ENCODE measurements around the gene WWOX.
"Not testable (repeated sequence)": the region's sequence is repeated elsewhere in the genome, so short reads cannot be mapped to it uniquely, and the experiment has no call there.

Gene WWOX

DNA sequence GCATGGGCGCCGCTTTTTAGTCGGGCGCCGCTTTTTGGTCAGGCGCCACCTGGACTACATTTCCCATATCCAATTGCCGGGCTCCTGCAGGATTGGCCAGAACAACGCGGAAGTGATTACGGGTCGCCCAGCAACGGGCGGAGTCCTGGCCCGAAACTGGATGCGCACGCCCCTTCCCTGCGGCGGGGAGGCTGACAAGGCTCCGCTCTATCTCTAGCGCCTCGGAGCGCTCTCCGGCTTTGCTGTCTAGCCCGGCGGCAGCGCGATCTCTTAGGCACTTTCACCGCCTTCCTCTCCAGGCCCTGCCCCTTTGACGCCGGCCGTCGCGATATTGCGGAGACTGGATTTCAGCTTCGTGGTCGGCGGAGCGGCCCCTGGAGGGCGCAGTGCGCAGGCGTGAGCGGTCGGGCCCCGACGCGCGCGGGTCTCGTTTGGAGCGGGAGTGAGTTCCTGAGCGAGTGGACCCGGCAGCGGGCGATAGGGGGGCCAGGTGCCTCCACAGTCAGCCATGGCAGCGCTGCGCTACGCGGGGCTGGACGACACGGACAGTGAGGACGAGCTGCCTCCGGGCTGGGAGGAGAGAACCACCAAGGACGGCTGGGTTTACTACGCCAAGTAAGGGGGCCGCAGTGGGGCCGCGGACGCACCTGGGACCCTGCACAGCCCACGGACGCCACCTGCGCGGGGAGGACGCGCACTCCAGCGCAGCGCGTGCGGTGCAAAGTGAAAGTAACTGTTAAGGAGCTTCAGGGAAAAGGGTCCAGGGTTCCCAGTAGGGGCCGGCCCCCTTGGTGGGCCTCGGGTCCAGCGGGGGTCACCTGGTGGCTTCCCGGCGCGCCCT, at the start of gene WWOX:
Gene WWOX, plus strand, starts transcription at position 384 of the 841 bp plus-strand sequence.
- DNase-seq, result peak; percentile 97

DNA sequence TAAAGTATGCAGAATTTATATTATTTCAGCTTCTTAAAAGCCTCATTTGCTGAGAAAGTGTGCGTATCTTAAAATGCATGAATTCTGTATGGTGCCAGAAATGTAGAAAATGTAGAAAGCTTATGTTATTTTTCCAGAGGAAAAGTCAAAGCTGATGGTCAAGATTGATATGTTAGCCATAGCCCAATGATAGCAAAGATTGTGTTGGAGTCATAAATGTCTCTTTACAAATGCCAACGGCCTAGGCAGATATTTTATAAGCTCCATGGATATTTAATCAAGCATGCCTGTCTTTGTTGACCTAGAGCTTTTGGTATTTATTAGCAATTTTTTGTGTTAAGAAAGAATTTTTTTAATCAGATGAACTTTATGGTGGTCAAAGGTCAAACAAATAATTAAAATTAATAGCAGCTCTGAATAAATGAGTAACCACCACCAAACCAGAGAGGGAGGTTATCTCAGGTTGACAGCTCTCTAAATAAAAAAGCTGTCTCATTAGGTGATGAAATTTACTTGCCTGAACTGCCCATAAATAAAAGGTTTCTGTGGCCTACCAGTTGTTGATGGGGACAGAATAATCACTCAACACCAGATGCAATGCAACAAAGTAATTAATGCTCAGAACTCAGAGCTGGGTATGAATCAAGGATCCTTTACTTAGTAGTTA, 48.6 kb upstream of the WWOX start:
- no peak for DNase-seq

DNA sequence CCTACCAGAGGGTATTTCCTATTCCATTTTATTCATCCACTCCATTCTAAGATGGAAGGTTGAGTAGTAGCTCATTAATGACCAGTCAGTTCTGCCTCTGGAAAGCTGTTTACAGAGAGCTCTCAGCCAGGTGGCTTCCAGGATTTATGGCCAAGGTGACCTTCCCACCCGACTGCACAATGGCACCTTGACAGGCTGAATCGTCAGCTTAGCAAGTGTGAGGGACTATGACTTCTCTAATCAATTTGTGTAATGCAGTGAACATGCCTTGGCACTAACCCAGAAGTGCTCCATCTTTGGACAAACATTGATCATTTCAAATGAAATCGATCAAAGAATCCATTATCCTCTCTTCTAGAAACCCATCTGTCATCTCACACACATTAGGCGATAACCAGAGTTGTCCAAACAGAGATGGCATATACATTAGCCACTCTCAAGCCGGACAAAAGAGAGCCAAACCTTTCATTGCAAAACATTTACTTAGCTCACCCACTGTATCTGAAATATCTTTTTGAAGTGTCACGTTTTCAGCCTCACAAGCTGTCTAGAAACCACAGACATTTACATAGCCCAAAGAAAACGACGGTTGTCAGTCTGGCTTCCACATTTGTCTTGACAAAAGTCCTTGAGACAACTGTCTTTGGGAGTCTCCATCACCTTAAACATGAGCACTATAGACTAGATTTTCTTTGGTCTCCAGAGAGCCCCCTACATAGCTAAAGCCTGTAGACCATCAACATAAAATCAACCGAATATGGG, 41.5 kb upstream of the WWOX start:
- DNase-seq, result no peak

DNA sequence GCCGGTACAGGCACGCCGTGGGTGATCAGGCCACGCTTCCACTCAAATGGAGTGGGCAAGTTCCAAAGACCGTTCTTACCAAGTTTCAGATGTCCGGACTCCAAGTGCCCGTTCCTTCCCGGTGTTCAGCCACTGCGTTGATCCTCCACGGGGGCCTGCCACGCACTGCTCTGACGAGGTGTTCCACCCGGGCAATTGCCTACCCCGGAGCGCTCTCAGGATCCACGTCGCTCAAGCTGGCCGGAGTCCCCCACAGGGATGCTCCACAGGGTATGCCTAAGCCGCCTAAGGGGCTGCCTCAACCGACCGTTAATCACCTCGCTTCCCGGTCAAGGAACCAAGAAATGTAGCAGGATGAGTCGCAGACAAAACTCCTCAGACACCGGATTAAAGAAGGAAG, 39.6 kb upstream of the WWOX start:
- DNase-seq, result not testable (repeated sequence)

DNA sequence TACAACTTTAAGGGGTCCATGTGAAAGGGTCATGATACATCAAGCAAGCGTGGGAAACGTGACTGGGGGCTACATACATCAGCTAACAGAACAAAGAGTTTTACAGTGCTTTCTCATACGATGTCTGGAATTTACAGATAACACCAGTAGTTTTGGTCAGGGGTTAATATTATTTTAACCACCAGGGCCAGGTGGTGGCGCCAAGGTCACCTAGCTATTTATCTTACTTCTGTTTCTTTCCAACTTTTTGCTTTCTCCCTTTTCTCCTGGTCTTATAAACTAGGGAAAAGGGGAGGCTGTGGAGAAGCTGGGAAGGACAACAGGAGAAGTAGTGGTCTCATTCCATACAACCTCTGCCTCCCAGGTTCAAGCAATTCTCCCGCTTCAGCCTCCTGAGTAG, 39.2 kb upstream of the WWOX start:
- no peak for DNase-seq

DNA sequence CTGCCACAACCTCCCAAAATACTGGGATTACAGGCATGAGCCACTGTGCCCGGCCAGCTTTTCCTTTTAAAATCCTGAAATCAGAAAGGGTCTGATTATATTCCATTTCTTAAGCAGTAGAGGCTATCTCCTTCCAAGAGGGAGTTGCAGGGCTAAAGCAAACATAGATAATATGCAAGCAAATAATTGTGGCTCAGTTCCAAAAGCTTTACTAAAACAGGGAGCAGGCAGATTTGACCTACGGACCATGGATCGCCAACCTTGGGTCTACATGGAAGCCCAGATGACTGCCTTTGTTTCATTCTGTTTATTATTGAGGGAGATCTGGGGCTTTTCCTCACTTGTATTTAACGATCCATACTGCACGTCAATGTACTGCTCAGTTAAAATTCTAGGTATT, 38.6 kb upstream of the WWOX start:
- no peak for DNase-seq

DNA sequence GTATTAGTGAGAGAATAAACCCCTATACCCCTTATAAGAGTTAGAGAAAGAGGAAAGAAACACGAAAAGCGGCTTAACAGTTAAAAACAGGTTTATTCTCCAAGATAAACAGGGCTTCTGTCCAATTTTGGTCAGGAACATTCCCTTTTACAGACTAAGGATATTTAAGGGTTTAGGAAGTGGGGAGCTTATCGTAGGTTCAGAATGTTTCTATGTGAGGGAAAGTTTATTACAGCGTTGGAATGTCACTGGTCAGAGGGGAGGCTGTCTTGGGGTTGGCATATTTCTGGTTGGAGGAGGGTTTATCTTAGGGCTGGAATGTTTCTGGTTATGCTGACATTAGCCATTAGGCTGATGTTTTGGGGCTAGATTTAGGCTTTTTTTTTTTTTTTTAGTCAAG, 34.1 kb upstream of the WWOX start:
- DNase-seq, result no peak

DNA sequence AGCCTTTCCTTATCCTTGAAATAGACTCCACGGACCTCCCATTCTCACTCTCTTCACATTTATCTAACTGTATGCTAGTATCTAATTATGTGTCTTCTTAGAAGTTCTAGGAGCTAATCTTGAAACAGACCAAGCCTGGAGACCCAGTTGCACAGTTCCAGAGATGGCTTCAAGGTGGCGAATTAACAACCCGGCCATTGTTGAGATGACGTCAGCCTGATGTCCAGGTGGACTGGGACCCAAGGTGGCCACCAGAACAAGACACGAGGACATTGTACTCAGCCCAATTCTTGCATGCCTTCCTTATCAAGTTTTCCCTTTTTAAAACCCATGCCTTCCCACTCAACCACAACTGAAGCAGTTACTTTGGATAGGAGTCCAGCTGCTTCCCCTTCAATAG, 29.5 kb upstream of the WWOX start:
- no peak for DNase-seq

DNA sequence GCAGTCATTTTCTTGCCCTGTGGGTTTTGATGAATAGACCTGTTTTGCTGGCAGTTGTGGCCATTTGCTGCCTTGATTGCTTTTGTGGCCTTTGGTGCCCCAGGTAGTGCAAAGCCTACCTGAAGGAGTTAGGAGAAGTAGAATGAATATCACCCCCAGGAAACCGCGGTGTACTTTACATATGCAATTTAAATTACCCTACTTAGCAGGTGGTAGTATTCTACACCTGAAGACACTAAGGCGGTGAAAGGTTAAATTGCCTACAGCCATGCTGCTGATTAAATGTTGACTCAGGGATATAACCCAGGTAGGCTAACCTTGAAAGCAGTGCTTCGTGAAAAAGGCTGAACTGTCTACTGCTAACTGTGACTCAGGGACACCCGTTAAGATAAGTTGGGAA, 27.2 kb upstream of the WWOX start:
- DNase-seq, result no peak

DNA sequence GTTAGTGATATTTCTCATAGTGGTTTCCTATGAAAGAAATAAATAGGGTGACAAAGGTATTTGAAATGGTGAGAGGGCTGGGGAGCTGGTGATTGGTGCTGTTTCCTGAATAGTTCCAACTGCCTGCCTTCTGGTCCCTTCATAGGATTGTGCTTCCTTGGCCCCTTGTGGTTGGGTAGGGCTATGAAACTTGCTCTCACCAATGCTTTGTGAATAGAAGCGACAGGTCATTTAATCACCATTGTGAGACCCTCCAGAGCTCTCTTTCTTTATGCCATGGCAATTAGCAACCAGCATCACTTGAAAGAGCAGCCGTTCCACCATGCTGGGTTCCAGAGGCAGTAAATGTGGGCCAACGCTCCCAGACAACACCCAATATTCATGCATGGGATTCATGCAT, 23.7 kb upstream of the WWOX start:
- DNase-seq, result no peak

DNA sequence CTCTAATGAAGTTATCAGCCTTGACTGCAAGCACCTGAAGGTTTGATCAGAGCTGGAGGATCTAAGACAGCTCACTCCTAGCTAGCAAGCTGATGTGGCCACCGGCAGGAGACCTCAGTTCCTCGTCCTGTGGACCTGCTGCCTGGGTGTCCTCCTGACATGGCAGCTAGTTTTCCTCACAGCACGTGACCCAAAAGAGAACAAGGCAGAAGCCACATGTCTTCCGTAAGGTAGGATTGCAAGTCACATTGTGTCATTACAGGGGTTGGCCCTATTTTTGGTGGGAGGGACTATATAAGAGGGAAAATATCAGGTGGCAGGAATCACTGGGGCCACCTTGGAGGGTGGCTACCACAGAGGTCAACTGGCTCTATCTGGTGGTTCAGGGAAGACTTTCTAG, 18.1 kb upstream of the WWOX start:
- no peak for DNase-seq

DNA sequence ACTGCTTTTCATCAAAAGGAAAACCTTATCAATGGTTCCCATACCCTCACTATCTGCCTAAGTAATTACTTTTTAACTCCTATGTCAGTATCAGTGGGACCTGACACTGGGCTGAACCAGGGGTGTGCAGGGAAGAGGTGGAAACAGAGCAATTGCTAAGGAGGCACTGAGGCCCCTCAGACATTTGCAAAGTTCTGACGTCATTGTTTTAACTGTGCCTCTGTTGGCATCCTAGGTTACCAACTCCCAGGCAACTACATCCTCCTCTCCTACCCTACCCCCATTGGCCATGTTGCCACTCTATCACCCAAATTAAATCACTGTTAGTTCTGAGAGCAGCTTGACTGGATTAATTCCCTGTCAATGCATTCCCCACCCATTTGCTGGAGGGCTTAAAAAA, 8.0 kb upstream of the WWOX start:
- DNase-seq, result no peak

DNA sequence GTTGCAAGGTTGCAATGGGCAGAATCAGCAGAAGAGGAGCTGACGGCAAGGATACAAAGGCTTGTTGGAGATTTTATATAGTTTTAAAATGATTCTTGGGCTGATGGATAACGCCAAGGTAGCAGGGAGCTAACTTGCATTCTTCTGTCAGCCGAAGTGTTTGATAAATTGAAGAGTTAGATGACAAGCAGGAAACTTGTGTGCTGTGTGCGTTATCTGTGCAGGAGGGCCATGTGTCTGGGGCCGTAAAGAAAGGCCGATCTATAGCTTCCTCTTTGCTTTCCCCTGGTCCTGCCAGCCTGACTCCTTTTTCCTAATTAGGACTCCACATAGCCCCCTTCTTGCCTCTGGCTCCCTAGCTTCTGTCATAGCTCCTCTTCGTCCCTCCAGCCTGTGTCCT, 6.7 kb upstream of the WWOX start:
- DNase-seq, result no peak

DNA sequence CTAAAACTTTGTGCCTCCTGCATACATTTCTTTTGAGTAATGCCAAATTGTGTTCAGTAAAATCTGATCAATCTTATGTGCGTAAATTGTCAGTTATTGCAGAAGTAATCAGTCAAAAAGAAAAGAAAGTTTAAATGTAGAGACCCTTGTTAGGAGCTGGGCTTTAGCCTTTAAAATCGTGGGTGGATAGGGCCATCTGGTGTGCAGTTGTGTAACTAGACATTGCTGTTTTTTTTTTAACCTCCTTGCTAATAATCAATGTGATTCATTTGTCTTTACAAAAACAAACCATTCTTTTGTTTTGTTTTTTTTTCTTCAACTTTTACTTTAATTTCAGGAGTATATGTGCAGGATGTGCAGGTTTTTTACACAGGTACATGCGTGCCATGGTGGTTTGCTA, 5.3 kb upstream of the WWOX start:
- DNase-seq, result no peak

DNA sequence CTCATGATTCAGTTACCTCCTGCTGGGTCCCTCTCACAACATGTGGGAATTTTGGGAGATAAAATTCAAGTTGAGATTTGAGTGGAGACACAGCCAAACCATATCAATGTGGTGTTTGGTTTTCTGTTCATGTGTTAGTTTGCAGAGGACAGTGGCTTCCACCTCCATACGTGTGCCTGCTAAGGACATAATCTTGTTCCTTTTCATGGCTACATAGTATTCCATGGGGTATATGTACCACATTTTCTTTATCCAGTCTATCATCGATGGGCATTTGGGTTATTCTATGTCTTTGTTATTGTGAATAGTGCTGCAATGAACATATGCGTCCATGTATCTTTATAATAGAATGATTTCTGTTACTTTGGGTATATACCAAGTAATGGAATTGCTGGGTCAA, 4.5 kb upstream of the WWOX start:
- DNase-seq, result no peak

DNA sequence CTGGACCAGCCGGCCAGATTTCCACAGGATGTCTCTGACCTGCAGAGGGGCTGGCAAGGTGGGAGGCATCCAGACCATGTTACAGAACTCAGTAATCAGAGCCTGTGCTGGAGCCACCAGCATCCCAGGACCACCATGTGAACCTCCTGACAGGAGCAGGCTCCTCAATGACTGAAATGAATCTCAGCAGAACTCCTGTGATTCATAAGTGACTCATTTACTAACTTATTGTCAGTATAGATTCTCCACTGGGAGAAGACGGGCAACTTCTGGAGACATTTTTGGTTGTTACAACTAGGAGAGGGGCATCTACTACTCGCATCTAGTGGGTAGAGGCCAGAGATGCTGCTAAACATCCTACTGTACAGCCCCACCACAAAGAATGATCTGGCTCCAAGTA, 3.1 kb upstream of the WWOX start:
- no peak for DNase-seq

DNA sequence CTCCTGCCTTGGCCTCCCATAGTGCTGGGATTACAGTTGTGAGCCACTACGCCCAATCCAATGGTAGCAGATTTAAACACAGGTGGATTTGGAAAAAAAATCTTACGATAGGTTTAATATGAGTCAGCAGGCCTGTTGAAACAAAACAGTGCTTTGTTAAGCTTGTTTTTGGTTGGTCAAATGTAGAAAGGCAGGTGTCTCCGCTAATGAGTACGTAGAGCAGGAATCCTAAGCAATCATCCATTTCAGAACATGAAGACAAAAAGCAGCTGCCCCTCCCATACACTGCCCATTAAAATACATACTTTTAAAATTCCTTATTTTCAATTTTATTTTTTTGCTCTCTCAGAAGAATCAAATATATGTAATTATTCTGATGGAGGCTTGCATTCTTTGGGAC, 1.9 kb upstream of the WWOX start:
- no peak for DNase-seq

DNA sequence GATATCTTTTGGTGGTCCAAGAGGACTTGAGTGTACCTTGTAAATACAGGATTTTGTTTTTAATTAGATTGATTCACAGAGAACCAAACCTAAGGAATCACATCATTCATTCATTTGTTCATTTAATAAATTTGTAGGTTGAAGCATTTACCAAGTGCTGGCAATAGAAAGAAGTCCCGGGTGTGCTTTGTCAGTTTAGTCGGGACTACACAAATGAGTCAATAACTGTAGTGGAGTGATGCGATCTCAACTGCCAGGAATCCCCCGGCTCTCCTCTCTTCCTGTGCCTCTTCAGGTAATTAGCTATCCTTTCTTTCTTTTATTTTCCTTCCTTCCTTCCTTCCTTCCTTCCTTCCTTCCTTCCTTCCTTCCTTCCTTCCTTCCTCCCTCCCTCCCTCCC, 1.4 kb upstream of the WWOX start:
- DNase-seq, result no peak

DNA sequence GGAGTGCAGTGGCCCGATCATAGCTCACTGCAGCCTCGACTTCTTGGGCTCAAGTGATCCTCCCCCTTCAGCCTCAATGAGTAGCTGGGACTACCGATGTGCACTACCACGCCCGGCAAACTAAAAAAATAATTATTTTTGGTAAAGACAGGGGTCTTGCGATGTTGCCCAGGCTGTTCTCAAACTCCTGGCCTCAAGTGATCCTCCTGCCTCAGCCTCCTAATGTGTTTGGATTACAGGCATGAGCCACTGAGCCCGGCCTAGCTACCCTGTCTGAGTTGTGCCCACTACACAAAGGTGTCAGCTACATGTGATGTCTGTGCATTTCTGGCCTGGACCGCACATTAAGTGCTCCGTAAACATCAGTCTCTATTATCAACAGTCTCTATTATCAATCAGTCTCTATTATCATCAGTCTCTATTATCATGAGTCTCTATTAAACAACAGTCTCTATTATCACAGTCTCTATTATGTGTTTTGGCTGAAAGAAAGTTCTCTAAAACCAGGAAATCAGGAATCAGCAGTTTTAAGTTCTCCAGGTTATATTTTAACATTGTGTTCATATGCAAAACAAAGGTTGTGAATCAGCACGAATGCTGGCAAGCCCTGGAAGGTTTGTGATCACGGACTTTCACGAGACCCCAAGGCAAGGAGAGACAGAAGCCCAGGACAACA, 721 bp upstream of the WWOX start:
- no peak for DNase-seq

DNA sequence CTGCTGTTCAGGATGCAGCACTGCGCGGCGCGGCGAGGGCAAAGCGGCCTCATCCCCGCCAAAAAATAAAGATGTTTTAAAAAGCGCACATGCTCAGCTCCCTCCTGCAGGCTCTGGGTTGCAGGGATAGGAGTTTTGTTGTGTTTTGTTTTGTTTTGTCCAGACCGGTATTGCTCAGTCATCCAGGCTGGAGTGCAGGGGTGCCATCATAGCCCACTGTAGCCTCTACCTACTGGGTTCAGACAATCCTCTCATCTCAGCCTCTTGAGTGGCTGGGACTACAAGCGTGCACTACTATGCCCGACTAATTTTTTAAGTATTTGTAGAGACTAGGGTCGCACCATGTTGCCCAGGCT, 636 bp downstream of the WWOX start:
- peak; percentile 41 for DNase-seq

DNA sequence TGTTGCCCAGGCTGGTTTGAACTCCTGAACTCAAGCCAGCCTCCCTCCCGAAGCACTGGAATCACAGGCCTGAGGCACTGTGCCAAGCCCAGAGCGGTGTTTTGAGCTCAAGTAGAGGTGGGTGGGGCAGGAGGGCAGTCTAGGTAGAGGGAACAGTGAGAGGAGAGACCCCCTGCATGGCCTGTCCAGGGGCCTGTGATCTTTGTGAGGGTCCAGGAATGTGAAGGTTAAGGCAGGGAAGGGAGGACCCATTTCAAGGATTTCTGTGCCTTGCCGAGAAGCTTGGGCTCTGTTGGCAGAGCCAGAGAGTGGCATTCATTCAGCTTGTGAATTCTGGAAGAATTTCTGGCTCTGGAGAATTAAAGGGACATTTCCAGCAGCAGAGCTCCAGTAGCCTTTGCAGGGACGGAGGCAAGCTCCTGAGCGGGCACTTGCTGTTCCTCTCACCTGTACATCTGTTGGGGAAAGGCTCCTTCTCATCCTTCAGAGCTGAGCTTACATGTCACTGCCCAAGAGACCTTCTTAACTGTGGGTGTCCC, 2.7 kb downstream of the WWOX start:
- no peak for DNase-seq

DNA sequence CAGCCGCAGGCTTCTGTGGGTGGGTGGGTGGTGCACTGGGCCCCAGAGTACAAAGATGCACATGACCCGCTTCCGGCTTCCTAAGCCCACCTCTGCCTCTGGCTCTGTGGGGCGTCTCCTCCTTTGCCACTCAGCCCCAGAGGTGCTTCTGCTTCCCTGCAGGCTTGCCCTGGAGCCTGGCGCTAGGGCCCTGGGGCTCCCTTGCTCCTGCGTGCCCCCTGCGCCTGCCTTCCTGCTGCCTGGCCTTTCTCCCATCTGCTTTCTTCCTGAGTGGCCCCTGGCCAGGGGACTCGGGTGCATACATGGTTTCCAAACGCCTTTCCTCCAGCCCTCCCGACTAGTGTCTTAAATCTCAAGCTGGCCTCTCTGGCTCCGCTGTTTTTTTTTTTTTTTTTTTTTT, 3.4 kb downstream of the WWOX start:
- DNase-seq, result no peak

DNA sequence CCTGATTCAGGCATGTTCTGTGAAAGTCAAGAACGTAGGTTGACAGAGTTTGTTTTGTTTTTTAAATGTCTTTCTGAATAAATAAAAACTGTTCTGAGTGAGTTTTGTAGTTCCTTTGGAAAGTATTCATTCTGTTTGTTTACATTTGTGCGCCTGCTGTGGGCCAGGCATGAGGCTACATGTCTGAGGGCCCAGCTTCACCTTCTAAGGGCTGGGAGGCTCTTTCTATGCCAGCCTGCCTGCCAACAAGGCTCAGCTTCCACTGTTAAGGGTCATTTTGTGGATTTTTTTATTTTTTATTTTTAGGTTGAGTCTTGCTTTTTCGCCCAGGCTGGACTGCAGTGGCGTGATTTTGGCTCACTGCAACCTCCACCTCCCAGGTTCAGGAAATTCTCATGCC, 6.1 kb downstream of the WWOX start:
- DNase-seq, result no peak
